LNCaP clone FGC (cell line): ENCODE data around the gene FYB2.

Experiments used
- DNase-seq: peaks from one replicate; pipeline ENCODE4 v3.0.0-alpha.2; 2011; ENCODE audit warnings: low read depth
- H3K4me3 ChIP-seq: 2 replicates; pipeline ENCODE4 v1.5.1; 2011; ENCODE audit warnings: mild to moderate bottlenecking, low read depth, low read length, control low read depth
- CTCF ChIP-seq: IDR thresholded peaks from 2 replicates; pipeline ENCODE4 v1.5.1; 2012; ENCODE audit warnings: mild to moderate bottlenecking; ENCODE audit not compliant: control insufficient read depth, insufficient read depth; ENCODE audit errors: extremely low read depth

Gene FYB2

GRCh38 chr1:56709995-56710394 is 109.2 kb downstream of the FYB2 start:
- DNase-seq = no peak
- H3K4me3 ChIP-seq = no peak overlapping the region
- no peak for TF ChIP-seq CTCF

GRCh38 chr1:56709269-56709880 is 109.8 kb downstream of the FYB2 start:
- peak; percentile 51 for DNase-seq
- no peak overlapping the region for H3K4me3 ChIP-seq
- peak; percentile 45 for TF ChIP-seq CTCF

GRCh38 chr1:56707379-56707778 is 111.8 kb downstream of the FYB2 start:
- TF ChIP-seq CTCF = no peak
- DNase-seq = no peak
- no peak overlapping the region for H3K4me3 ChIP-seq

GRCh38 chr1:56703747-56704146 is 115.5 kb downstream of the FYB2 start:
- DNase-seq = no peak
- no peak overlapping the region for H3K4me3 ChIP-seq
- TF ChIP-seq CTCF = no peak

- no peak for DNase-seq
- no peak for TF ChIP-seq CTCF
- H3K4me3 ChIP-seq = no peak overlapping the region
Measured at GRCh38 chr1:56696663-56697062, 122.5 kb downstream of the FYB2 start.

- TF ChIP-seq CTCF = no peak
- no peak for DNase-seq
Measured at GRCh38 chr1:56688522-56689026, 130.6 kb downstream of the FYB2 start.

GRCh38 chr1:56686169-56686568 is 133.0 kb downstream of the FYB2 start:
- H3K4me3 ChIP-seq = no peak overlapping the region
- TF ChIP-seq CTCF = no peak
- no peak for DNase-seq

More at GRCh38 chr1:56688522-56689026, 130.6 kb downstream of the FYB2 start:
- H3K4me3 ChIP-seq = no peak overlapping the region
